Measurements from ENCODE around the gene CD207. TPM values are rescaled to one million over a fixed set of nuclear protein-coding genes. Genes with fewer than 3 reads are reported as not detected.

Gene CD207
- total RNA-seq, 4 donors from 2014 or later, result 0.35 to 2.5 (median 1.1) TPM; not detected in 1

DNA sequence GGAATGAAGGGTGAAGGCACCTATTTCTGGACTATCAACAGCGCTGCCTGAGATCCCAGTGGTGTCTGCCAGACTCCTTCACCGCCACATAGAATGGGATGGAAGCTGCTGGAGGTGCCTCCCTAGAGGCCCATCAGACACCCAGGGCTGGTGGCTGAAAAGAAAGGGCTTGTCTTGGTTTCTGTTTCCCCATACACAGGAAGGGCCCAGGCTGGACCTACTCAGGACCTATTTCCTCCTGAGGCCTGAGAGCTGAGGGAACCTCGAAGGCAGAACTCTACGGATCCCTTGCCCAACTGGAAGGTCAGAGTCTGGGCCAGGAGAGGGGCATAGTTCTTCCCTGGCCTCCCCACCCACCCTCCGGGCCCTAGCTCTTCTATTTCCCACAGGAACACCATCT lies 12.4 kb downstream of the CD207 start:
- peaks cover 0 to 24% (median 0%) of the 10 kb centered on the region in 4 donors for H3K27me3 ChIP-seq
- WGBS, 2 donors, result 66 to 84% methylated on average over 4 of the region's 5 CpGs
- intact Hi-C loops (cut with DNase I), result no loop called here
- DNase-seq, result no peak
- no peaks in the 10 kb centered on the region for H3K9me3 ChIP-seq
- H3K36me3 ChIP-seq, result no peaks in the 10 kb centered on the region
- H3K27ac ChIP-seq, result no peak overlapping the region
- no peak overlapping the region for H3K4me3 ChIP-seq
- TF ChIP-seq, protein P1, sequence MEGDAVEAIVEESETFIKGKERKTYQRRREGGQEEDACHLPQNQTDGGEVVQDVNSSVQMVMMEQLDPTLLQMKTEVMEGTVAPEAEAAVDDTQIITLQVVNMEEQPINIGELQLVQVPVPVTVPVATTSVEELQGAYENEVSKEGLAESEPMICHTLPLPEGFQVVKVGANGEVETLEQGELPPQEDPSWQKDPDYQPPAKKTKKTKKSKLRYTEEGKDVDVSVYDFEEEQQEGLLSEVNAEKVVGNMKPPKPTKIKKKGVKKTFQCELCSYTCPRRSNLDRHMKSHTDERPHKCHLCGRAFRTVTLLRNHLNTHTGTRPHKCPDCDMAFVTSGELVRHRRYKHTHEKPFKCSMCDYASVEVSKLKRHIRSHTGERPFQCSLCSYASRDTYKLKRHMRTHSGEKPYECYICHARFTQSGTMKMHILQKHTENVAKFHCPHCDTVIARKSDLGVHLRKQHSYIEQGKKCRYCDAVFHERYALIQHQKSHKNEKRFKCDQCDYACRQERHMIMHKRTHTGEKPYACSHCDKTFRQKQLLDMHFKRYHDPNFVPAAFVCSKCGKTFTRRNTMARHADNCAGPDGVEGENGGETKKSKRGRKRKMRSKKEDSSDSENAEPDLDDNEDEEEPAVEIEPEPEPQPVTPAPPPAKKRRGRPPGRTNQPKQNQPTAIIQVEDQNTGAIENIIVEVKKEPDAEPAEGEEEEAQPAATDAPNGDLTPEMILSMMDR (IDR thresholded peaks at IDR 0.05), result no peak
- TF ChIP-seq POLR2A (IDR thresholded peaks at IDR 0.05), result no peak
- H3K4me1 ChIP-seq, result no peaks in the 10 kb centered on the region

DNA sequence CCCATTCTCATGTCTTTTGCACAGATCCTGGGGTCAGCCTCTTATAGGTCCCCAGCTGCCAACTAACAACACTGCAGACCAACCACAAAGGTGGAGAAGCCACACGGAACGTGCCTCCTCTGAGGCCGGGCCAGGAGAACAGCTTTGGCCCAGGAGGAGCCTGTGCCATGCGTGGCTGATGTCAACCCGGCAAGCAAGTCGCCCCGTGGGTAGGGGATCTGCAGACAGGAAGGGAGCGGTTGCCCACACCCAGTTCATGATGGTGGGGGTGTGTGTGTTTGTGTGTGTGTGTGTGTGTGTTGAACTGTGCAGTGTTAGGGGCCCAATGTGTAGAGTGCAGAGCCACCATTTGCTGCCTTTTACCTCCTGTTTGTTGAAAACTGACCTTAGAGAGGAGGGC lies 12.8 kb downstream of the CD207 start:
- TF ChIP-seq POLR2A (IDR thresholded peaks at IDR 0.05), result no peak
- TF ChIP-seq, protein P1 (IDR thresholded peaks at IDR 0.05), result no peak
- H3K27me3 ChIP-seq, result peaks cover 0 to 21% (median 0%) of the 10 kb centered on the region in 4 donors
- H3K36me3 ChIP-seq, result no peaks in the 10 kb centered on the region

DNA sequence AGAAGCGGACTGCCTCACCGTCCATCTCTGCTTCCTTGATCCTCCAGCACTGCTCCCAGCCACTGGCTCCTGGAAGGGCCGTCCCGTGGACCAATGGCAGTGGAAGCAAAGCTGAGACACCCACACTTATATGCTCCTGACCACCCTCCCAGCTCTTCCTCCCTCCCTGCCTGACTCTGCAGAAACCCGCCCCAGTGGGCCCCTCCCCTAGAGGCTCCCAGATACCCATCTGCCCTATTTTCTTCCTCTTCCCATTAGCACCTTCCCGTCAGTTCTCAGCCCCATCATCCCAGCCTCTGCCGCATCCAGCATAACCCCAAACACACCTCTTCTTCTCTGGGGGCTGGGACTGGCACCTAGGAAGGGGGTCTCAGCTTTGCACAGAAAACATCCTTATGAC lies 15.1 kb downstream of the CD207 start, which contains the start of gene CLEC4F:
TSS of gene CLEC4F (minus strand) at position 101 of the 400 bp plus-strand sequence. CDS start at position 25, 76 bp downstream.
- Histone ChIP-seq H3K27ac (no peak within 1 kb of the TSS), H3K4me3 (no peak within 1 kb of the TSS), H3K4me1 (no peaks in the 10 kb centered on the region), H3K9me3 (no peaks in the 10 kb centered on the region), H3K36me3 (no peaks in the 10 kb centered on the region), H3K27me3 (peaks cover 0 to 37% (median 0%) of the 10 kb centered on the region in 4 donors)
- TF ChIP-seq, protein P1 (IDR thresholded peaks at IDR 0.05), result no peak
- TF ChIP-seq POLR2A (IDR thresholded peaks at IDR 0.05), result no peak
- intact Hi-C loops (cut with DNase I), result no loop called here
- 64 to 71% methylated on average over 6 to 7 of the region's 7 CpGs for WGBS, 2 donors
- DNase-seq, result no peak

More for the DNA sequence above, 12.8 kb downstream of the CD207 start:
- no peaks in the 10 kb centered on the region for H3K4me1 ChIP-seq
- no peak overlapping the region for H3K4me3 ChIP-seq
- DNase-seq, result no peak
- no peak overlapping the region for H3K27ac ChIP-seq
- WGBS, 2 donors, result no CpG with 5 or more reads among the region's 8 CpGs
- intact Hi-C loops (cut with DNase I), result no loop called here
- H3K9me3 ChIP-seq, result no peaks in the 10 kb centered on the region

DNA sequence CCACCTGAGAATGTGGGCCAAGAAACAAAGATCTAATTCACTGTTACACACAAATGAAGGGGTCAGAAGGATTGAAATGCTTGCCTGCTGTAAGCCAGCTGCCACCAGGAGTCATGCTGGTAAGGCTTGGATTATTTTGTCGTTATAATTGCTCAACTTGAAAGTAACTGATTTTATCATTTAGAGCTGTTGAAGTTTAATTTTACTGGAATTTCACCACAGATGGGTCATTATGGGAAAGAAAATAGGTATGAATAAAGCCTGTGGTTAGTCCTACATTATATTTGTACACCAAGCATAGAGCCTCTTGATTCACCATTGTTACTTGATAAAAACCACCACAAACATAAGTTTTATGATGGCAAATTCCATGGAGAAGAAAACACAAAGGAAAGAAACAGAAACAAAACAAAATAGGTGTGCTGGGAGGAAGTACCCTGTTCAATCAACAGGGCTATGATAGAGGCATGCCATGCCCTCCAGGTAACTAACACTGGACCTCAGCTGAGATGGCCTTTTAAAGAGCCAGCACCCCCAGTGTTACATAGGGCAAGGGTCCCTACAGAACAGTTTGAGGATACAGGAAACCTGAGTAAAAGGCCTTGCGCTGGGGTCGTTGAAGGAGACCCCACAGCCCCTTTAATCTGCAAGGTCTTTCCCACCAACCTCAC lies 18.2 kb downstream of the CD207 start:
- Histone ChIP-seq H3K4me3 (no peak overlapping the region), H3K4me1 (no peaks in the 10 kb centered on the region), H3K27ac (no peak overlapping the region), H3K9me3 (no peaks in the 10 kb centered on the region), H3K27me3 (peaks cover 0 to 53% (median 0%) of the 10 kb centered on the region in 4 donors), H3K36me3 (no peaks in the 10 kb centered on the region)
- 64 to 83% methylated on average over 3 of the region's 3 CpGs for WGBS, 2 donors
- DNase-seq, result no peak
- TF ChIP-seq, protein P1 (IDR thresholded peaks at IDR 0.05), result no peak
- TF ChIP-seq POLR2A (IDR thresholded peaks at IDR 0.05), result no peak
- intact Hi-C loops (cut with DNase I), result no loop called here

DNA sequence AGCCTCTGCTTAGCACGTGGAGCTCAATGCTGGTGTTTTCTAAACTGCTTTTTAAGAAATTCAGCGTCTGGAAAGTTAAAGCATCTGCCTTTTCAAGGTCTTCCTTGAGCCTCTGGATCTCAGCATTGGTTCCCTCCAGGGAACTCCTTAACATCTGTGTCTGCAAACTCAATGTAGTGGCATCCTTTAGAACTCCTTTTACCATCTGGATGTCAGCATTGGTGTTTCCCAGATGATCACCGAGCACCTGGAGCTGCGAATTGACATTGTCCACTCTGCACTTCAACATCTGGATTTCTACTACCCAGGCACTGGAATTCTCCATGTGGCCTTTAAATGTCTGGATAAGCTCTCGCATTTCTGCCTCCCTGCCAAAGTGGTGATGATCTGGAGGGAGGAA lies 18.9 kb downstream of the CD207 start:
- 71 to 80% methylated on average over 4 to 5 of the region's 5 CpGs for WGBS, 2 donors
- no peak for TF ChIP-seq POLR2A (IDR thresholded peaks at IDR 0.05)
- TF ChIP-seq, protein P1 (IDR thresholded peaks at IDR 0.05), result no peak

More for the DNA sequence above, 18.9 kb downstream of the CD207 start:
- intact Hi-C loops (cut with DNase I), result no loop called here
- no peak overlapping the region for H3K4me3 ChIP-seq
- H3K27me3 ChIP-seq, result peaks cover 0 to 54% (median 0%) of the 10 kb centered on the region in 4 donors
- DNase-seq, result no peak
- no peaks in the 10 kb centered on the region for H3K4me1 ChIP-seq
- no peaks in the 10 kb centered on the region for H3K9me3 ChIP-seq
- no peak overlapping the region for H3K27ac ChIP-seq
- no peaks in the 10 kb centered on the region for H3K36me3 ChIP-seq

Measured in esophagus squamous epithelium (tissue), 5 donors.